Naive B cell (primary cell): ENCODE measurements around the gene LATS1. TPM values are rescaled to one million over a fixed set of nuclear protein-coding genes. Genes with fewer than 3 reads are reported as not detected.

ENCODE experiments used
- ATAC-seq, 2 donors: fragments of 150-1000 bp; cut with Tn5 transposase; 2 replicates each; pipeline ENCODE4 v1.10.0; 2021; ENCODE audit warnings: low read depth in 2 of 2, mild to moderate bottlenecking in 2 of 2, moderate library complexity in 2 of 2
- DNase-seq: peaks from one replicate; pipeline ENCODE4 v3.0.0; 2022
- H3K27ac Mint-ChIP-seq, 6 donors: one replicate each; pipeline ENCODE4 v1.8.0; 2020 to 2022; ENCODE audit warnings: mild to moderate bottlenecking in 6 of 6, mixed read lengths in 6 of 6, moderate library complexity in 5 of 6, inconsistent platforms in 2 of 6
- H3K27me3 Mint-ChIP-seq, 3 donors: one replicate each; pipeline ENCODE4 v1.8.0; 2021 to 2022; ENCODE audit warnings: mixed read lengths in 3 of 3, mild to moderate bottlenecking in 1 of 3
- H3K36me3 Mint-ChIP-seq, 2 donors: one replicate each; pipeline ENCODE4 v1.8.0; 2020 to 2022; ENCODE audit warnings: mixed read lengths in 2 of 2, inconsistent platforms in 1 of 2, mild to moderate bottlenecking in 1 of 2
- H3K4me1 Mint-ChIP-seq, 3 donors: one replicate each; pipeline ENCODE4 v1.8.0; 2020 to 2022; ENCODE audit warnings: mixed read lengths in 3 of 3, inconsistent platforms in 1 of 3, mild to moderate bottlenecking in 1 of 3, moderate library complexity in 1 of 3
- H3K4me3 Mint-ChIP-seq, 8 donors: one replicate each; pipeline ENCODE4 v1.8.0; 2020 to 2022; ENCODE audit warnings: mild to moderate bottlenecking in 8 of 8, mixed read lengths in 8 of 8, moderate library complexity in 8 of 8, inconsistent platforms in 2 of 8
- H3K9me3 Mint-ChIP-seq, 7 donors: one replicate each; pipeline ENCODE4 v1.8.0; 2020 to 2022; ENCODE audit warnings: mixed read lengths in 7 of 7, mild to moderate bottlenecking in 5 of 7, inconsistent platforms in 2 of 7, moderate library complexity in 1 of 7
- polyA plus RNA-seq, 6 donors: library from polyadenylated mRNA; unstranded; fragments of 300-500 nt; fragmentation: Illumina TruSeq; gene quantifications; one replicate each; pipeline ENCODE4 v1.2.3, GENCODE V29; 2021; ENCODE audit warnings: low read depth in 6 of 6

LATS1 gene
- polyA plus RNA-seq, 6 donors from 2014 or later, result 12.5 to 21.4 (median 13.4) TPM

GRCh38 chr6:149627672-149628071, 90.2 kb downstream of the LATS1 start:
- no peaks in the 10 kb centered on the region for H3K27me3 Mint-ChIP-seq
- DNase-seq (no peak), ATAC-seq (no peak)
- peak overlapping the region in 3 of 6 donors; percentile 3 to 53 (median 4) for H3K27ac Mint-ChIP-seq
- H3K4me1 Mint-ChIP-seq, result peaks cover 14 to 19% (median 17%) of the 10 kb centered on the region in 3 donors
- peaks cover 0 to 10% of the 10 kb centered on the region in 2 donors for H3K36me3 Mint-ChIP-seq
- H3K9me3 Mint-ChIP-seq, result no peaks in the 10 kb centered on the region
- peak overlapping the region in 2 of 8 donors; percentile 6 to 62 for H3K4me3 Mint-ChIP-seq

DNA sequence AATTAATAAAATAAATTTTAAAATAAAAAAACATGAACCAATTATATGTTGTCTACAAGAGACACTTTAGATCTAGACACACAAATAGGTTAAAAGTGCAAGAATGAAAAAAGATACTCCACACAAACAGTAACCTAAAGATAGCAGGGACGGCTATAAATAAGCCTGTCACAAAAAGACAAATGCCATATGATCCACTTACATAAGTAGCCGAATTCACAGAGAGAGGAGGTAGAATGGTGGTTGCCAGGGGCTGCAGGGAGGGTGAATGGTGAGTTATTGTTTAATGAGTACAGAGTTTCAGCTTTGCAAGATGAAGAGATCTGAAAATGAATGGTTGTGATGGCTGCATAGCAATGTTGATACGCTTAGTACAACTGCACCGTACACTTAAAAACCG, 102.1 kb downstream of the LATS1 start:
- no peak for DNase-seq
- Mint-ChIP-seq H3K4me3 (no peak overlapping the region), H3K9me3 (peaks cover 0 to 7% (median 3%) of the 10 kb centered on the region in 7 donors), H3K4me1 (peaks cover 2 to 9% (median 3%) of the 10 kb centered on the region in 3 donors), H3K27ac (no peak overlapping the region), H3K36me3 (peaks cover 18 to 42% of the 10 kb centered on the region in 2 donors), H3K27me3 (no peaks in the 10 kb centered on the region)
- no peak for ATAC-seq

DNA sequence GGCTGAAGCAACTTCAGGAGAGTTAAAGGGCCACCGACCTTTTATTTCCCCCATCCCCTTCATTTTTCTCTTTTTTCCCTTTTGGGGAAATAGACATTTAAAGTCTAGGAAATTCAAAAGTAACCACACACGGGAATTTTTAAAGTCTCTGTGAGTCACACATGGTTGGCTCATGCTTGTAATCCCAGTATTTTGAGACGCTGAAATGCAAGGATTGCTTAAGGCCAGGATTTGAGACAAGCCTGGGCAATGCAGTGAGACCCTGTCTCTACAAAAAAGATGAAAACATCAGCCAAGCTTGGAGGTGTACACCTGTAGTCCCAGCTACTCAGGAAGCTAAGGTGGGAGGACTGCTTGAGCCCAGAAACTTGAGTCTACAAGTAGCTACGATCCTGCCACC, 103.6 kb downstream of the LATS1 start:
- no peak for ATAC-seq
- Mint-ChIP-seq H3K27me3 (no peaks in the 10 kb centered on the region), H3K36me3 (peaks cover 8 to 28% of the 10 kb centered on the region in 2 donors)

GRCh38 chr6:149608381-149608982, 109.4 kb downstream of the LATS1 start:
- ATAC-seq, result peak; percentile 57 to 58

More for the DNA sequence above, 103.6 kb downstream of the LATS1 start:
- Mint-ChIP-seq H3K27ac (peak overlapping the region in 1 of 6 donors; percentile 72), H3K9me3 (peaks cover 0 to 7% (median 3%) of the 10 kb centered on the region in 7 donors), H3K4me3 (no peak overlapping the region), H3K4me1 (peaks cover 3 to 9% (median 9%) of the 10 kb centered on the region in 3 donors)
- DNase-seq, result no peak

More at GRCh38 chr6:149608381-149608982, 109.4 kb downstream of the LATS1 start:
- peaks cover 7 to 20% (median 9%) of the 10 kb centered on the region in 3 donors for H3K4me1 Mint-ChIP-seq
- H3K27me3 Mint-ChIP-seq, result no peaks in the 10 kb centered on the region
- peak overlapping the region in 1 of 8 donors; percentile 53 for H3K4me3 Mint-ChIP-seq
- H3K36me3 Mint-ChIP-seq, result peaks cover 0 to 10% of the 10 kb centered on the region in 2 donors
- DNase-seq, result no peak
- H3K27ac Mint-ChIP-seq, result peak overlapping the region in 4 of 6 donors; percentile 34 to 86 (median 70)
- H3K9me3 Mint-ChIP-seq, result peaks cover 0 to 7% (median 3%) of the 10 kb centered on the region in 7 donors

Other genes starting within 250 kb of the LATS1 start
- 1 to 10 TPM; 4.7 to 9.2 (median 7.3) TPM for gene ZC3H12D, start 233.1 kb downstream of the LATS1 start, polyA plus RNA-seq
- gene PPIL4, start 172.1 kb downstream of the LATS1 start, polyA plus RNA-seq, result 10 to 100 TPM; 10.4 to 16.2 (median 14.5) TPM
- gene GINM1, start 151.7 kb downstream of the LATS1 start, polyA plus RNA-seq, result 10 to 100 TPM; 29.4 to 42.4 (median 37.9) TPM
- gene KATNA1, start 69.4 kb downstream of the LATS1 start, polyA plus RNA-seq, result 10 to 100 TPM in 5 of 6 donors, 1 to 10 TPM in 1; 9.3 to 25.5 (median 23.4) TPM
- 1 to 10 TPM in 5 of 6 donors, not detected in 1; 5.0 to 9.6 (median 5.4) TPM for gene NUP43, start 28.4 kb upstream of the LATS1 start, polyA plus RNA-seq
- 100 to 1,000 TPM; 115 to 157 (median 125) TPM for gene PCMT1, start 31.6 kb upstream of the LATS1 start, polyA plus RNA-seq
- under 1 TPM in 2 of 6 donors, not detected in 4; 0.12 to 0.28 TPM for gene LRP11, start 146.3 kb upstream of the LATS1 start, polyA plus RNA-seq
- not detected for gene RAET1E, start 180.0 kb upstream of the LATS1 start, polyA plus RNA-seq
- gene RAET1G, start 205.0 kb upstream of the LATS1 start, polyA plus RNA-seq, result not detected
- gene ULBP2, start 223.9 kb upstream of the LATS1 start, polyA plus RNA-seq, result not detected
- gene ULBP1, start 245.8 kb upstream of the LATS1 start, polyA plus RNA-seq, result not detected